ENCODE data around the gene RPL28.
"Not testable (repeated sequence)": the region's sequence is repeated elsewhere in the genome, so short reads cannot be mapped to it uniquely, and the experiment has no call there.

The RPL28 gene

GRCh38 chr19:55426042-55426441, 40.3 kb downstream of the RPL28 start:
- DNase-seq (ENCODE audit: low spot score), result no peak

GRCh38 chr19:55431183-55431582, 45.5 kb downstream of the RPL28 start:
- DNase-seq (ENCODE audit: low spot score), result no peak

DNA sequence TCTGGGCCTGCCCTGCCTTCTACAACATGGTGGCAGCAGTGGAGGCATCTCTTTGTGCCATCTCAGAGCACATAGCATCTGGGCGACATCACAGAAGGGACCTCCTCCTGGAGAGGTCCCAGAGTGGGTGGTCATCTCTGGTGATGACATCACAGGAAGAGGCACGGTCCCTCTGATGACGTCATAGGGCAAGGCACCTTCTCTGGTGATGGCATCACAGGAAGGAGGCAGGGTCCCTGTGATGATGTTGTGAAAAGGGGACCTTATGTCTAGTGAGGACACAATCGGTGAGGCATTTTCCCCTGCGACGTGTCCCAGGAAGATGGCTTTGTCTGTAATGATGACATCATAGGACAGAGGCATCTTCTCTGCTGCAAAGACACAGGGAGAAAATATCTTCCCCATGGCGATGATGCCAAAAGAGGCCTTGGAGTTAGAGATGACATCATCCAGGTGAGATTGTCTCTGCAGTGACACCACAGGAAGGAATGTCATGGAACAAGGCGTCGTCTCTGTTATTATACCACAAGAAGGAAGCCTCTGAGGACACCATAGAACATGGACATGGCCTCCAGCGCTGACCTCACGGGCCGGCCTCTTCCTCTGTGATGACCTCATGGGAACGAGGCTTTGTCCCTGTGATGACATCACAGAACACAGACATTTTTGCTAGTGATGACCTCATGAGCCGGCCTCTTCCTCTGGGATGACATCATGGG, 46.7 kb downstream of the RPL28 start:
- DNase-seq (ENCODE audit: low spot score), result no peak

DNA sequence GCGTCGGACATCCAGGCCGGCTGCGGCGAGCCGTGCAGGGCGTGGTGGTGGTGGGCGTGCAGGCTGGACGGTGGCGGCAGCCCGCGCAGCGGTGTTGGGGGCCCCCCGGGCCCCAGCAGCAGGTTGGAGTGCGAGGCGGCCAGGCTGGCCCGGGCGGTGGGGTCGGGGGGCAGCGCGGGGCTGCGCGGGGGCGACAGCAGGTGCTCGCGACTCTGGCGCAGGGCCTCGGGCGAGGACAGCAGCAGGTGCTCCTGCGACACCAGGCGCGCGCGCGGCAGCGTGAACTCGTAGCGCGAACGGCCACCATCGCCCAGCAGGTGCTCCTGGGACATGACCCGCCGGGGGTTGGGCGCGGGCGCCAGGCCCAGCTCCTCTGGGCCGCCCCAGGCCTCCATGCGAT, 47.6 kb downstream of the RPL28 start:
- no peak for DNase-seq (ENCODE audit: low spot score)

GRCh38 chr19:55434356-55434919, 48.7 kb downstream of the RPL28 start:
- no peak for DNase-seq (ENCODE audit: low spot score)

DNA sequence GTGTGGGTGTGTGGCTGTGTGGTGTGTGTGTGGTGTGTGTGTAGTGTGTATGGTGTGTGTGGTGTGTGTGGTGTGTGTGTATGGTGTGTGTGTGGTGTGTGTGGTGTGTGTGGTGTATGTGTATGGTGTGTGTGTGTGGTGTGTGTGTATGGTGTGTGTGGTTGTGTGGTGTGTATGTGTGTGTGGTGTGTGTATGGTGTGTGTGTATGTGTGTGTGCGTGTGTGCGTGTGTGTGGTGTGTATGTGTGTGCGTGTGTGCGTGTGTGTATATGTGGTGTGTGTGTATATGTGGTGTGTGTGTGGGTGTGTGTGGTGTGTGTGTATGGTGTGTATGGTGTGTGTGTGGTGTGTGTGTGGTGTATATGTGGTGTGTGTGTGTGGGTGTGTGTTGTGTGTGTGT, 49.3 kb downstream of the RPL28 start:
- no peak for DNase-seq (ENCODE audit: low spot score)

- no peak for DNase-seq (ENCODE audit: low spot score)
Measured at GRCh38 chr19:55436847-55437246, 51.1 kb downstream of the RPL28 start.

DNA sequence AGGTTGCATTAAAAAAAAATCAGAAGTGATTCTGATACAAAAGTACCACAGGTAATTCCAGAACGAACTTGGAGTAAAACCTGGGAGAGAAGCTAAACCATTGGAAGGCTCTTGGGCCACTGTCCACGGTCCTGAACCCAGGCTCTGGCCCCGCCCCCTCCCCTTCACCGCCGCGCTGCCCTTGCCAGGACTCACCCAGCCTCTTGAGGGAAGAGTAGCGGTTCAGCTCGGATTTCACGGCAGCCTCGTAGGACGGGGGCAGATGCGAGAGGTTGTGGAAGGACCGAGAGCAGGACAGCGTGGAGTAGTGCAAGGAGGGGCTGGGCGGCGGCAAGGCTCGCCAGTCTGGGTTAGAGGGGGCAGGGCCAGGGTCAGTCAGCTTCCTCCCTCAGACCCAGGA, 51.7 kb downstream of the RPL28 start:
- DNase-seq (ENCODE audit: low spot score), result peak; percentile 30

DNA sequence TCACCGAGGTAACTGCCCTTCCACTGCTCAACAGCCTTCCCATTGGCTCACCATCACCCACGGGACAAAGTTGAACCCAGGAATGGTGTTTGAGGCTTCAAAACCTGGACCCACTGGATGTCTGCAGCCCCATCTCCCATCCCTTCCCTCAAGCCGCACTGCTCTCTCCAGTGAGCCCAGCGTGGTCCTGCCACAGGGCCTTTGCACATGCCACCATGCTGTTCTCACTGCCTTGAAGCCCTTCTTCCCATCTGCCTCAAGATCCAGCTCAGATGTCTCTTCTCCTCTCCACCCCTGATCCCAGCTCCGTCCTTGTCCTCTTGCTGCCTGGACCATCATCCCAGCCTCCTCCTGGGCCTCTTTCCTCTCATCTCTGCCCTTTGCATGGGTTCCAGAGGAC, 53.3 kb downstream of the RPL28 start:
- no peak for DNase-seq (ENCODE audit: low spot score)

DNA sequence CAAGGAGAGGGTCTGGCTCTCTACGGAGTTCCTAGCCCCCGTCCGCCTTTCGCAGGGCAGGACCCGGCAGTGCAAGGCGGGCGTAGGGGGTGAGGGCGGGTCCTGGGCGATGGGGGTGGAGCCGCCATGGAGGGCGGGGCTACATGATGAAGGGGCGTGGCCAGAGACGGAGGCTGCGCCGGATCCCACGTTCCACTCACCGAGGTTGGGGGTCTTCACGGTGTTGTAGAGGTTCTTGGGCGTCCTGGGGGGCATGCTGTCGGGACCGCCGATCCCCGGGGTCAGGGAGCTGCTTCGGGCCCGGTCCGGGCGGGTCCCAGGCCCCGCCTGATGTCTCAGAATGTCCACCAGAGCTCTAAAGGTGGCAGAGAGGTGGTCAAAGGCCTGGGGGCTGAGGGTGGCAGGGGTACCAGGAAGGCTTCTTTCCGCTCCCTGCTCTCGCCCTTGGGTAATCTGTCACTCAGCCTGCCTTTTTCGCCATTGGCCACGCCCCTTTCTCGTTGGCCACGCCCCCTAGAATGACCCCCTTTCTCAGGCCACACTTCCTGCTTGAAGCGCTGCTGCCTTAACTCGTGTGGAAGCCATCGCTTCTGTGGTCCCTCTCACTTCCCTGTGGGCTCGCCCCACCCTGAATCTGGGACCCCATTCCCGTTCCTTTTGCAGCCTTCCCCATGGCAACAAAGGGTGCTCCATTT, 54.8 kb downstream of the RPL28 start:
- peak; percentile 54 for DNase-seq (ENCODE audit: low spot score)

- no peak for DNase-seq (ENCODE audit: low spot score)
Measured at GRCh38 chr19:55441319-55441691, 55.6 kb downstream of the RPL28 start.

- peak; percentile 73 for DNase-seq (ENCODE audit: low spot score)
Measured at GRCh38 chr19:55441692-55442321, 56.1 kb downstream of the RPL28 start.

DNA sequence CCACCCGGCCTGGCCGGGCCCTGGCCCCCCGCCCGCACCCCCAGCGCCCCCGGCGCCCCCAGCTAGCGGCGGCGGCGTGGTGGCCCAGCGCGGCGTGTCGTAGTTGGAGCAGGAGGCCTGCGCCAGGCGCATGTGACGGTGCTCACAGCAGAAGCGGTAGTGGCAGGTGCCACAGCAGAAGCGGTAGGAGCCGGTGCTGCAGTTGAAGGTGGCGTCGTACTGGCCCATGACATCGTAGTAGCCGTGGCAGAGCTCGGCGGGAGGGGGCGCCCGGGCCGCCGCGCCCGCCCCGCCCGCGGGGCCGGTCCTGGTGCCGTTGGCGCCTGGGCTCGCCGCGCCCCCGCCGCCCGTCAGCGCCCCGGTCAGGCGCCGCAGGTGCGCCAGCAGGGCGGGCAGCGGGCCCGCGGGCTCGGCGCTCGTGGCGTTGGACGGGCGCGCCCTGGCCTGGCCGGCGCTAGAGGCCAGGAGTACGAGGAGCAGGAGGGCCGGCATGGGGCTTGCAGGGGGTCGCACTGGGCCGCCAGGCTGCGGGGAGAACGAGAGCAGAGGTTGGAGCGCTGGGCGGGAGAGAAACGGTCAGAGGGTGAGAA, 56.7 kb downstream of the RPL28 start:
- DNase-seq (ENCODE audit: low spot score), result peak; percentile 54

DNA sequence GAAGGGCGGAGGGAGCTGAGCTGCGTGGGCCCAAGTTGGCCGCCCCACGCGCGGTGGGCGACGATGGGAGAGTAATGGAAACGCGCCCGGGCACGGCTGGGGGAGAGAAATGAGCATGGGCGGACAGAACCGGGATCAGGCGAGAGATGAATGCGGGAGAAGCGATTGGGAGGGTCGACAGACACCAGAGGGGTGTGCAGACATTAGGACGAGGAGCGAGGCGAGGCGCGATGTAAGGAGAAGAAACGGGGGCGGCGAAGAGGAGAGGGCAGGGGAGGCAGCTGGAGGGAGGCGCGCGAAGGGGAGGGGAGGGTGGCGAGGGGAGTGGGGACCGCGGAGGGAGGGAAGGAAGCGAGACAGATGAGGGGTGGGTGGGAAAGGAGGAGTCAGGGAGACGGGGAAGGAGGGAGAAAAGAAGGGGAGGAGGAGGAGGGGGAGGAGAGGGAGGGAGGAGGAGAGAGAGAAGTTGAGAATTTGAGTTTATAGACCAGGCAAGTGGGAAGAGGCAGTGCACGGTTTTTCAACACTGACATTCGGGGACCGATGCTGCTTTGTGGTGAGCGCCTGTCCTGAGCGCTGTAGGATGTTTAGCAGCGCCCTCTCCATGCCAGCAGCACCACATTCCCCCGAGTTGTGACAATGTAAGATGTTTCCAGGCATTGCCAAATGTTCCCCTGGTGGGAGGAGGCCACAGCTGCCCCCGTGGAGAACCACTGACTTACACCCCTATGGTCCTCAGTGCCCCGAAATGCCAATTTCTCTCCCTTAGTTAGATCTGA, 57.5 kb downstream of the RPL28 start, which contains the start of gene SHISA7:
TSS of gene SHISA7 (minus strand) at position 256 of the 779 bp plus-strand sequence. CDS start 437 bp downstream, outside the sequence.
- DNase-seq (ENCODE audit: low spot score), result peak; percentile 61

DNA sequence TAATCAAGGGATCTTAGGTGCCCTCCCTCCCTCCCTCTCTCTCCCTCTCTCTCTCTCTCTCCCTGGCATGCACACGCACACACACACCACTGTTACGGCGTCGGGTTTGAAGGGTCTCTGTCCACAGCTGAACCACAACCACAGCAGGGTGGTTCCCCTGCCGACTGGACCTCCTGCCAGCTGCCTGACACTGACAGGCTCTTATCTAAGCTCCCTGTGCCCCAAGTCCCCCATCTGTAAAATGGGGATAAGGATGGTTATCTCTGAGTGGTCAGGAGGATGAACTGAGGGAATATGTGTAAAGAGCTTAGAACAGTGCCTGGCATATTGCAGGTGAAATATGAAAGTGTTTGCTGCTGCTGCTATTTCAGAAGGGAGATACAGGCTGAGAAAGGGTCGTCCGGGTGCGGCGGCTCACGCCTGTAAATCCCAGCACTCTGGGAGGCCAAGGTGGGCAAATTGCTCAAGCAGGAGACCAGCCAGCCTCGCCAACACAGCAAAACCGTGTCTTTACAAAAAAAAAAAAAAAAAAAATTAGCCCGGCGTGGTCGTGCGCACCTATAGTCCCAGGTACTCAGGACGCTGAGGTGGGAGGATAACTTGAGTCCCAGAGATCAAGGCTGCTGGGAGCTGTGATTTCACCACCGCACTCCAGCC, 58.2 kb downstream of the RPL28 start:
- peak; percentile 86 for DNase-seq (ENCODE audit: low spot score)

DNA sequence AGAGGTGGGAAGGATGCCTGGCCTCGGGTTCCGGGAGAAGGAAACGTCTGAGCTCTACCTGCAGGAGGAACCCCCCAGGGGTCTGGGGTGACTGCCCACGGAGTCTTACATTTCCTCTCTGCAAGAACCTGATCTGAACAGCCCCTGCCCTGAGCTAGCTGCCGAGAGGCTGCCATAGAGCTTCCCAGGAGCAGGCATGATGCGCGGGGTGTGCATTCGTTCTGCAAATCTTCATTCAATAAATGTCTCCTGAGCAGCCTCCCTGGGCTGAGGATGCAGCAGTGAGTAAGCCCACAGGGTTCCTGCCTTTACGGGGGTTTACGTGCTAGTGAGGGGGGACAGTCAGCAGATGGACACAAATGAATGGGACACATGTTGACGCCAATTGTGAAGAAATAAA, 58.9 kb downstream of the RPL28 start:
- no peak for DNase-seq (ENCODE audit: low spot score)

- no peak for DNase-seq (ENCODE audit: low spot score)
Measured at GRCh38 chr19:55446060-55446459, 60.3 kb downstream of the RPL28 start.

DNA sequence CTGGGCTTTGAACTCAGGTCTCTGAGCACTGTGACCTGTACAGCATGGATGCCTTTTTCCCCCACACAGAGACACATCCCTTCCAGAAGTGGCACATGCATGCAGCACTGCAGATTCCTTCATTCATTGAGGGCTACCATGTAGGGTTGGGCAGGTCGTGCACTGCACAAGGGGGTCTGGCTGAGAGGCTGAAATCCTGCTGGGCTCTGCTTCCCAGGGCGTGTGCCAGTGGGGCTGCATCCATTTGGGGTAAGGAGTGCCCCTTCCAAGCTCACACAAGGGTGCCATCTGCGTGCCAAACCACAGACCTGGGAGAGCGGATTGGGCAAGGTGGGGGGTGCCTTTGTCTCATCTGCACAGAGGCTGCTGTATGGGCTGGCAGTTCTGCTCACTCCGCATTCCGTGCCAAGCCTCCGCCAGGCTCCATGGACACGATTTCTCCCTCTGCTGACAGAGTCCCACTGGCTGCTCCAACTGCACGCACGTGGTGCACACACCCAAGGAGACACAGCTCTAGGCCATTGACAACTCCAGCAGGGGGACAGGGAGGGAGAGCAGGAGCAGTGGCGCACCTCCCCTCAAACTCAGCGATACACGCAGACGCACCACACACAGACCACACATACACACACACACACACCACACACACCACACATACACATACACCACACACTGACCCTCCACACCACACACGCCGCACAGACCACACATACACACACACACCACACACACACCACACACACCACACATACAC, 61.9 kb downstream of the RPL28 start:
- peak; percentile 46 for DNase-seq (ENCODE audit: low spot score)

- not testable (repeated sequence) for DNase-seq (ENCODE audit: low spot score)
Measured at GRCh38 chr19:55448175-55448490, 62.4 kb downstream of the RPL28 start.

DNA sequence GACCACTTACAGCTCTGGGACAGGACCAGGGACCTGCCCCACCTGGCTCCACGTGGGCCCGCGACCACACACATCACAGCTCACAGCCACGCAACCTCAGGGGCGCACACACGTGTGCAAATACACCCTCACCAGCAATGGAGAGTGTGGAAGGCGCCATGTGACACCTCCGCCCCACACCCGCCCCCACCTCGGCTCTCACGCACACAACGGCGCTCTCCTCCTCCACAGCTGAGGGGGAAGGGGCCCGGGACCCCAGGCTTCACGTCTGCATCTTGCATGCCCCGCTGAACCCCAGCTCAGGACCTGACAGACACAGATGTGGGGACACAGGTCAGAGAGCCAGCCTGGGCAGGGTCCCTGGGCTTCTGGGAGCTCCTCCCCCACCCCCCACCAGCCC, 63.7 kb downstream of the RPL28 start:
- DNase-seq (ENCODE audit: low spot score), result no peak
